Keratinocyte (primary cell): ENCODE data around the gene MUC16. TPM values are rescaled to one million over a fixed set of nuclear protein-coding genes. Genes with fewer than 3 reads are reported as not detected.
"Not testable (repeated sequence)": the region's sequence is repeated elsewhere in the genome, so short reads cannot be mapped to it uniquely, and the experiment has no call there.

Experiments
- DNase-seq: peaks from one replicate; pipeline ENCODE4 v3.0.0-alpha.2; 2011; ENCODE audit warnings: low read depth, missing footprints, low spot score
- FAIRE-seq: peaks from 2 replicates; lab custom pipeline; 2011; peaks lifted over from hg19 to GRCh38; lab: Jason Lieb, UNC
- H2AFZ ChIP-seq: 2 replicates; pipeline ENCODE4 v1.6.0; 2012; ENCODE audit warnings: low read length, control low read depth, inconsistent platforms; ENCODE audit not compliant: control insufficient read depth
- H3K27ac ChIP-seq: 2 replicates; pipeline ENCODE4 v1.5.1; 2011; ENCODE audit warnings: low read length; ENCODE audit not compliant: control insufficient read depth, insufficient read depth
- H3K27me3 ChIP-seq: 3 replicates; pipeline ENCODE4 v1.6.0; 2011; ENCODE audit warnings: low read length; ENCODE audit not compliant: control insufficient read depth, insufficient read depth; ENCODE audit errors: extremely low read depth
- H3K36me3 ChIP-seq, 2 experiments: 2 replicates in 1 of 2; 3 replicates in 1 of 2; pipeline ENCODE4 v1.5.1; 2011; ENCODE audit warnings: low read length in 2 of 2, mild to moderate bottlenecking in 1 of 2; ENCODE audit not compliant: control insufficient read depth in 2 of 2, insufficient read depth in 2 of 2; ENCODE audit errors: extremely low read depth in 1 of 2
- H3K4me1 ChIP-seq: 3 replicates; pipeline ENCODE4 v1.5.1; 2011; ENCODE audit warnings: low read length; ENCODE audit not compliant: control insufficient read depth, insufficient read depth; ENCODE audit errors: extremely low read depth
- H3K4me2 ChIP-seq: 3 replicates; pipeline ENCODE4 v1.6.0; 2011; ENCODE audit warnings: low read depth, low read length; ENCODE audit not compliant: control insufficient read depth, insufficient read depth; ENCODE audit errors: extremely low read depth
- H3K4me3 ChIP-seq, 3 experiments: fragments of 200-600 bp in 1 of 3; sonication (generic) in 1 of 3; 2 replicates in 2 of 3; 3 replicates in 1 of 3; pipeline ENCODE4 v1.5.1; 2011 to 2016; ENCODE audit warnings: low read length in 3 of 3, mild to moderate bottlenecking in 3 of 3, control low read depth in 2 of 3, inconsistent platforms in 1 of 3, low read depth in 1 of 3, mixed read lengths in 1 of 3, mixed run types in 1 of 3, moderate library complexity in 1 of 3; ENCODE audit not compliant: control insufficient read depth in 2 of 3, insufficient read depth in 2 of 3; ENCODE audit errors: extremely low read depth in 1 of 3
- H3K79me2 ChIP-seq: 2 replicates; pipeline ENCODE4 v1.6.0; 2012; ENCODE audit warnings: low read length; ENCODE audit not compliant: control insufficient read depth, insufficient read depth
- H3K9ac ChIP-seq: 3 replicates; pipeline ENCODE4 v1.6.0; 2011; ENCODE audit warnings: low read length; ENCODE audit not compliant: control insufficient read depth, insufficient read depth; ENCODE audit errors: extremely low read depth
- H3K9me1 ChIP-seq: 3 replicates; pipeline ENCODE4 v1.6.0; 2011; ENCODE audit warnings: low read length; ENCODE audit not compliant: control insufficient read depth, insufficient read depth; ENCODE audit errors: extremely low read depth
- H3K9me3 ChIP-seq: 2 replicates; pipeline ENCODE4 v1.5.1; 2012; ENCODE audit warnings: low read depth, low read length; ENCODE audit not compliant: control insufficient read depth
- H4K20me1 ChIP-seq: 3 replicates; pipeline ENCODE4 v1.6.0; 2011; ENCODE audit warnings: low read length; ENCODE audit not compliant: control insufficient read depth, insufficient read depth; ENCODE audit errors: extremely low read depth
- EZH2 ChIP-seq: IDR thresholded peaks from one replicate; pipeline ENCODE4 v1.6.1; 2012; ENCODE audit warnings: inconsistent platforms, mild to moderate bottlenecking, low read length, moderate library complexity
- dilution Hi-C: fragments of 300-500 bp; cut with MboI; formaldehyde crosslinking; loops from one replicate; pipeline ENCODE4 v1.7.0; 2020; ENCODE audit warnings: low sequenced_read_pairs; ENCODE audit not compliant: extremely low pct_ligation_motif_present
- polyA plus RNA-seq, 5 experiments: library from polyadenylated mRNA; depleted of rRNA in 3 of 5; stranded (reverse) in 3 of 5; stranded (forward) in 1 of 5; unstranded in 1 of 5; fragments of >200 nt; gene quantifications; 1 replicate in 1 of 5; 2 replicates in 3 of 5; 3 replicates in 1 of 5; pipeline versions ENCODE4 v1.2.1 to v1.2.3, GENCODE V29; 2011 to 2012; ENCODE audit warnings: missing spikeins in 2 of 5, low read depth in 1 of 5, low replicate concordance in 1 of 5
- TF ChIP-seq, protein P1 (sequence below), 3 experiments: IDR thresholded peaks in 1 of 3; conservative IDR thresholded peaks in 1 of 3; optimal IDR thresholded peaks in 1 of 3; 2 replicates in 2 of 3; 3 replicates in 1 of 3; pipeline versions ENCODE3 to v1.5.1; 2011; ENCODE audit warnings: low read length in 3 of 3, mild to moderate bottlenecking in 3 of 3, moderate library complexity in 2 of 3, control low read depth in 1 of 3, inconsistent platforms in 1 of 3; ENCODE audit not compliant: insufficient read depth in 2 of 3; ENCODE audit errors: extremely low read depth in 1 of 3

MUC16 gene
- polyA plus RNA-seq, 1 donor (not counting 4 experiments of a cell fraction or from before 2014, with no cell fraction given): 0.03 TPM

DNA sequence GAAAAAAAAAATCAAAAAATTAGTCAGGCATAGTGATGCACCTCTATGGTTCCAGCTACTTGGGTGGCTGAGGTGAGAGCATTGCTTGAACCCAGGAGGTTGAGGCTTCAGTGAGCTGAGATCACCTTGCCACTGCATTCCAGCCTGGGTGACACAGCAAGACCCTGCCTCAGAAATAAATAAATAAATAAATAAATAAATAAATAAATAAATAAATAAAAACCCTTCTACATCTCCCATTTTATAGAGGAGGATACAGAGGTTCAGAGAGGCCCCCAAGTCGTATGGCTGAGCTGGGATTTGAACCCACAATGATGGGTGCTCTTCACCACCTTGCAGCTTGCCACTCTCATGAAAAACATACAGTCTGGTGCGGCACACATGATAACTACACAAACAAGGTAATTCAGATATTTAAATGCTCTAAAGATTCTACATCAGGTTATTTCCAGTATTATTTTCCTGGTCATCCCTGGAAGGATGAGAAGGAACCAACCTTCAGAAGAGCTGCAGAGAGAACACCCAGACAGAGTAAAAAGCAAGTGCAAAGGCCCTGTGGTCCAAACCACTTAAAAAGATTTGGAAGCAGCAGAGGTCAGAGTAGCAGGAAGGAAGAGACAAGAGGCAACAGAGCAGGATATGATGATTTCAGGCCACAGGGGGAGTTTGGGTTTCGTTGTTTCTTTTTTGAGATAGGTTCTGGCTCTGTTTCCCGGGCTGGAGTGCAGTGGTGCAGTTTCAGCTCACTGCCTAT is 47.5 kb upstream of the MUC16 start:
- dilution Hi-C loops: no loop called here
- Histone ChIP-seq H3K27me3 (no peaks in the 10 kb centered on the region), H3K36me3 (no peaks in the 10 kb centered on the region), H4K20me1 (no peaks in the 10 kb centered on the region), H3K4me2 (no peak overlapping the region), H3K4me3 (no peak overlapping the region), H3K4me1 (peaks cover 15% of the 10 kb centered on the region), H3K9me1 (no peaks in the 10 kb centered on the region), H2AFZ (no peak overlapping the region), H3K27ac (no peak overlapping the region), H3K9ac (no peak overlapping the region), H3K9me3 (no peaks in the 10 kb centered on the region), H3K79me2 (no peaks in the 10 kb centered on the region)
- no peak for DNase-seq
- TF ChIP-seq EZH2: no peak
- TF ChIP-seq, protein P1, sequence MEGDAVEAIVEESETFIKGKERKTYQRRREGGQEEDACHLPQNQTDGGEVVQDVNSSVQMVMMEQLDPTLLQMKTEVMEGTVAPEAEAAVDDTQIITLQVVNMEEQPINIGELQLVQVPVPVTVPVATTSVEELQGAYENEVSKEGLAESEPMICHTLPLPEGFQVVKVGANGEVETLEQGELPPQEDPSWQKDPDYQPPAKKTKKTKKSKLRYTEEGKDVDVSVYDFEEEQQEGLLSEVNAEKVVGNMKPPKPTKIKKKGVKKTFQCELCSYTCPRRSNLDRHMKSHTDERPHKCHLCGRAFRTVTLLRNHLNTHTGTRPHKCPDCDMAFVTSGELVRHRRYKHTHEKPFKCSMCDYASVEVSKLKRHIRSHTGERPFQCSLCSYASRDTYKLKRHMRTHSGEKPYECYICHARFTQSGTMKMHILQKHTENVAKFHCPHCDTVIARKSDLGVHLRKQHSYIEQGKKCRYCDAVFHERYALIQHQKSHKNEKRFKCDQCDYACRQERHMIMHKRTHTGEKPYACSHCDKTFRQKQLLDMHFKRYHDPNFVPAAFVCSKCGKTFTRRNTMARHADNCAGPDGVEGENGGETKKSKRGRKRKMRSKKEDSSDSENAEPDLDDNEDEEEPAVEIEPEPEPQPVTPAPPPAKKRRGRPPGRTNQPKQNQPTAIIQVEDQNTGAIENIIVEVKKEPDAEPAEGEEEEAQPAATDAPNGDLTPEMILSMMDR (optimal IDR thresholded peaks at IDR 0.05 in 1 of 3, IDR thresholded peaks at IDR 0.05 in 1 of 3, conservative IDR thresholded peaks at IDR 0.05 in 1 of 3; ENCODE audit: extremely low read depth in 1 of 3, insufficient read depth in 2 of 3, low read length in 3 of 3): no peak
- no peak for FAIRE-seq

DNA sequence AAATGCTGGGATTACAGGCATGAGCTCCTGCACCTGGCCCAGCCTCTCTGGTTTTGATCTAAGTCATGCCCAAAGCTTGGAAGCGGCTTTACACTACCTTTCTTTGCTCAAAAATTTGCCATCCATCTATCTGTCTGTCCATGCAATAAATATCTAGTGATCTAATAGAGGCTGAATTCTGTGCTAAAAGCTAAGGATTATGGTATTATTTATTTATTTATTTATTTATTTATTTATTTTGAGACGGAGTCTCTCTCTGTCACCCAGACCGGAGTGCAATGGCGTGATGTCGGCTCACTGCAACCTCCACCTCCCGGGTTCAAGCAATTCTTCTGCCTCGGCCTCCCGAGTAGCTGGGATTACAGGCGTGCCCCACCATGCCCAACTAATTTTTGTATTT is 45.9 kb upstream of the MUC16 start:
- H3K9me1 ChIP-seq, H3K27me3 ChIP-seq, H3K36me3 ChIP-seq, H3K4me2 ChIP-seq, dilution Hi-C loops, DNase-seq, H3K9me3 ChIP-seq, H4K20me1 ChIP-seq, H3K79me2 ChIP-seq, H3K9ac ChIP-seq, H3K4me3 ChIP-seq, H2AFZ ChIP-seq, FAIRE-seq, H3K27ac ChIP-seq: not testable (repeated sequence)
- peaks cover 15% of the 10 kb centered on the region for H3K4me1 ChIP-seq
